Adipose tissue (tissue), 3 donors: ENCODE data around the gene CACTIN. TPM values are rescaled to one million over a fixed set of nuclear protein-coding genes. Genes with fewer than 3 reads are reported as not detected.
"Not testable (repeated sequence)": the region's sequence is repeated elsewhere in the genome, so short reads cannot be mapped to it uniquely, and the experiment has no call there.

Source experiments
- H3K27ac ChIP-seq: one replicate; pipeline ENCODE4 v1.5.1; 2013; ENCODE audit warnings: low read depth, low read length
- WGBS, 3 donors: extraction: QIAGEN DNeasy Blood & Tissue Kit; methylation state at CpG; one replicate each; pipeline ENCODE4 v1.1.7; 2013; 5-methylcytosine and 5-hydroxymethylcytosine counted together
- polyA plus RNA-seq, 3 donors: library from polyadenylated mRNA; stranded (reverse); fragments of 200-250 nt; gene quantifications; one replicate each; pipeline ENCODE4 v1.2.3, GENCODE V29; 2013
- donor health status: healthy with polysubstance abuse.
- donor health status: Bipolar disorder and iron deficiency.
- donor health status: healthy.

The CACTIN gene
- polyA plus RNA-seq, 3 donors = 11.6 to 16.5 (median 12.1) TPM

DNA sequence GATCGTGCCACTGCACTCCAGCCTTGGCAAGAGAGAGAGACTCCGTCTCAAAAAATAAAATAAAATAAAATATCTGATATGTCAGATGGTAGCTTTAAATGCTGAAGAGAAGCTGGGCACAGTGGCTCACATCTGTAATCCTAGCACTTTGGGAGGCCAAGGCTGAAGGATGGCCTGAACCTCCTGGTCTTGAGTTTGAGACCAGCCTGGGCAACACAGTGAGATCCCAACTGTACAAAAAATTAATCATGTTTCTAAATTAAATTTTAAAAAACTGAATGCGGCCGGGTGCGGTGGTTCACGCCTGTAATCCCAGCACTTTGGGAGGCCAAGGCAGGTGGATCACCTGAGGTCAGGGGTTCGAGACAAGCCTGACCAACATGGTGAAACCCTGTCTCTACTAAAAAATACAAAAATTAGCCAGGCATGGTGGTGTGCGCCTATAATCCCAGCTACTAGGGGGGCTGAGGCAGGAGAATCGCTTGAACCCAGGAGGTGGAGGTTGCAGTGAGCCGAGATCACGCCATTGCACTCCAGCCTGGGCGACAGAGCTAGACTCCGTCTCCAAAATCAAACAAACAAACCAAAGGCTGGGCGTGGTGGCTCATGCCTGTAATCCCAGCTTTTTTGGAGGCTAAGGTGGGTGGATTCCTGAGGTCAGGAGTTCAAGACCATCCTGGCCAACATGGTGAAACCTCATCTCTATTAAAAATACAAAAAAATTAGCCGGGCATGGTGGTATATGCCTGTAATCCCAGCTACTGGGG is 42.4 kb downstream of the CACTIN start:
- H3K27ac ChIP-seq = not testable (repeated sequence)
- 84 to 90% (median 87%) methylated on average over 15 of the region's 15 CpGs for WGBS, 3 donors

DNA sequence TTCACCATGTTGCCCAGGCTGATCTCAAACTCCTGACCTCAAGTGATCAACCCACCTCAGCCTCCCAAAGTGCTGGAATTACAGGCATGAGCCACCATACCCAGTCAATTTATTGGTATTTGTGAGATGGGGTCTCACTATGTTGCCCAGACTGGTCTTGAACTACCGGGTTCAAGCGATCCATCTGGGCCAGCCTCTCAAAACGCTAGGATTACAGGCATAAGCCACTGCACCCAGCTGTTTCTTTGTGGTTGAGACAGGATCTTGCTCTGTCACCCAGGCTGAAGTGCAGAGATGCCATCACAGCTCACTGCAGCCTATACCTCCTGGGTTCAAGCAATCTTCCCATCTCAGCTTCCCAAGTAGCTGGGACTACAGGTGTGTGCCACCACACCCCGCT is 44.8 kb downstream of the CACTIN start:
- whole genome bisulfite sequencing, 3 donors = 78 to 87% (median 86%) methylated on average over 4 of the region's 4 CpGs
- not testable (repeated sequence) for H3K27ac ChIP-seq

DNA sequence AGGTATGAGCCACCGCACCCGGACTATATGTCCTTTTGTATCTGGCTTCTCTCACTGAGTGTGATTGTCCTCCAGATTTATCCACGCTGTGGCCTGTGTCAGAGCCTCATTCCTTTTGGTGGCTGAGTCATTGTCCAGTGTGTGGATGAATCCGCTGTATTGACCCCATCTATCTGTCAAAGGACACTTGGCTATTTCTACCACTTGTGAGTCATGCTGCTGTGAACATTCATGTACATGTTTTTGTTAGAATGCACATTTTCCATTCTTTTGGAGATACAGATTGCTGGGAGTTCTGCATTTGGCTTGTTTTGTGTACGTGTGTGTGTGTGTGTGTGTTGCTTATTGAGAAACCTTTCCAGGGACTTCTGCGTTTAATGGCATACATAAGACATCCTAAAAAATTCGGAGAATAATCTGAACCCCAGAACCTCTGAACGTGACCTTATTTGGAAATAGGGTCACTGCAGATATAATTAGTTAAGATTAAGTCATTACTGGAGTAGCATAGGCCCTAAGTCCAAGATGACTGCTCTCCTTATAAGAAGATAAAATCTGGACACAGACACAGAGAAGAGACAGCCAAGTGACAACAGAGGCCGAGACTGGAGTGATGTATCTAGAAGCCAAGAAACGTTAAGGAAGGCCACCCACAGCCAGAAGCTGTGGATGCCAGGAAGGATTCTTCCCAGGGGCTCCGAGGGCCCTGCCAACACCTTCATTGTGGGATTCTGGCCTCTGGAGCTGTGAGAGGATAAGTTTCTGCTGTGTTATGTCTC is 46.2 kb downstream of the CACTIN start:
- H3K27ac ChIP-seq = no peak overlapping the region
- WGBS, 3 donors = 53 to 69% (median 54%) methylated on average over 11 of the region's 11 CpGs

DNA sequence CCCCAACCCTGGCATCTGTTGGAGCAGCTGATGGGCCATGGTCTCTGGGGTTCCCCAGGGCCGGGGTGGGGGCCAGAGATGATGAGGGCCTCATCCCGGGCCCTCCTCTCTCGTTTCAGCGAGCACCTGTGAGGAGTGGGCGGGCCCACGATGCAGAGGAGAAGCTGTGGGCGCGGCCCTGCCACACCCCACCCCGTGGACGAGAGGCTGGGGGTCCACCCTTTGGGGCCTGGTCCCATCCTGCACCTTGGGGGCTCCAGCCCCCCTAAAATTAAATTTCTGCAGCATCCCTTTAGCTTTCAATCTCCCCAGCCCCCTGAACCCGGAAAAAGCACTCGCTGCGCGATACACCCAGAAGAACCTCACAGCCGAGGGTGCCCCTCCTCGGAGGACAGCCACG is 48.2 kb downstream of the CACTIN start:
- 81 to 88% (median 85%) methylated on average over 14 to 17 of the region's 17 CpGs for WGBS, 3 donors

DNA sequence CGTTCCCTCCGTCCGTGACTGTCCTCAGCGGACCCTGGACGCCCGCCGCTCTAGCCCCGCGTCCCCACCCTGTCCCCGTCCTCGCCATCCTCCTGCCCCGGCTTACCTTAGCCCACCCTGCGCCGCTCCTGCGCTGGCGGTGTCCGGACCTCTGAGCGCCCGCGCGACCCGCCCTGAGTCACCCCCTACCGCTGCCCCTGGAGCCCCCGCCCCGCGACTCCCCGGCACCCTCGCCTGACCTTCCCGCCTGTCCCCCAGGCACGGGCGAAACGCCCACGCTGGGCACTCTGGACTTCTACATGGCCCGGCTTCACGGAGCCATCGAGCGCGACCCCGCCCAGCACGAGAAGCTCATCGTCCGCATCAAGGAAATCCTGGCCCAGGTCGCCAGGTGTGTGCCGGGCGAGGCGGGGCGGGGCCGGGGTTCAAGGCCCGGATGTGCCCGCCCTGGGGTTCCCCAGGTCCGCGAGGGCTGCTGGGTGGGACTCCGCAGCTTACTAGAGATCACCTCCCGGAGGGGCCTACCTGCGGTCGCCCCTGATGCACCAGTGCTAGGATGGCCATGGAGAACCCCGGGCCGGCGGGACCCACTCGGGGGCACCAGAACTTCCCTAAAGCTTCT is 48.8 kb downstream of the CACTIN start:
- WGBS, 3 donors = 86 to 93% (median 89%) methylated on average over 55 to 60 of the region's 60 CpGs
- H3K27ac ChIP-seq = no peak overlapping the region

More for the DNA sequence above, 48.2 kb downstream of the CACTIN start:
- no peak overlapping the region for H3K27ac ChIP-seq

GRCh38 chr19:3576696-3577443 is 49.7 kb downstream of the CACTIN start:
- H3K27ac ChIP-seq = no peak overlapping the region
- WGBS, 3 donors = 48 to 57% (median 49%) methylated on average over 37 to 71 of the region's 78 CpGs

DNA sequence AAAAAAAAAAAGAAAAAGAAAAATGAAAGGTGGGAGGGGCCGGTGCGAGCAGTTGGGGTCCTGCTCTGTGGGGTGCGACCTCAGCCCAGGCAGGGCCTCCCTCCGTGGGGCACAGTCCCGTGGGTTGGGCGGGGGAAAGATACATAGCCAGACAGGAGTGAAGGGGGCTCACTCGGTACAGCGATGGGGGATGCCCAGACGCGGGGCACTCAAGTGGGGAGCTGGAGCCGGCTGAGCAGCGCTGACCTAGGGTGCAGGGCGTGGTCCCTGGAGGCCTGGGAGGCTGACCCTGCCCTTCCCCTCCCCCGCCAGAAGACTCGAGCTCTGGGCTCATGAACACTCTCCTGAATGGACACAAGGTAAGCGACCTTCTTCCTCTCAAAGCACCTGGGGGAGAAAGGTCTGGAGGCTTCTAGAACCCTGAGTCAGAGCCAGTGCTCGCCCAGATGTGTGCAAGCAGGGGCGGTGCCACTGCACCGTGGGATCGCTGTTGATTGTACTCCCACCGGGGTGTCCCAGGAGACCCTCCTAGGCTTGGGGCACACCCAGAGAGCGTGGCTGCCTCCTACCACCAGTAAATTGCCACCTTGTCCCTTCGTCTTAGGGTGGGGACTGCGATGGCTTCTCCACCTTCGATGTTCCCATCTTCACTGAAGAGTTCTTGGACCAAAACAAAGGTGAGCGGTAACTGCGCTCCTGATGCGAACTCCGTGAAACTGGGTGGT is 50.5 kb downstream of the CACTIN start:
- H3K27ac ChIP-seq = no peak overlapping the region
- 81 to 90% (median 87%) methylated on average over 29 of the region's 29 CpGs for WGBS, 3 donors

- no peak overlapping the region for H3K27ac ChIP-seq
- 89 to 93% (median 92%) methylated on average over 19 of the region's 19 CpGs for WGBS, 3 donors
Measured at GRCh38 chr19:3575260-3575741, 51.3 kb downstream of the CACTIN start.

- no peak overlapping the region for H3K27ac ChIP-seq
Measured at GRCh38 chr19:3573858-3574637, 52.5 kb downstream of the CACTIN start.

GRCh38 chr19:3573162-3573857 is 53.3 kb downstream of the CACTIN start:
- WGBS, 3 donors = 0 to 1% (median 1%) methylated on average over 40 to 60 of the region's 60 CpGs
- H3K27ac ChIP-seq = no peak overlapping the region

More at GRCh38 chr19:3573858-3574637, 52.5 kb downstream of the CACTIN start:
- WGBS, 3 donors = 60 to 72% (median 65%) methylated on average over 48 to 55 of the region's 55 CpGs

GRCh38 chr19:3572855-3573161 is 53.8 kb downstream of the CACTIN start, which contains the start of gene HMG20B:
HMG20B (plus strand) TSS chr19:3572944; CDS start chr19:3573310, 366 bp downstream.
- H3K27ac ChIP-seq = no peak within 1 kb of the TSS
- WGBS, 3 donors = 0 to 2% (median 0%) methylated on average over 23 to 30 of the region's 30 CpGs

DNA sequence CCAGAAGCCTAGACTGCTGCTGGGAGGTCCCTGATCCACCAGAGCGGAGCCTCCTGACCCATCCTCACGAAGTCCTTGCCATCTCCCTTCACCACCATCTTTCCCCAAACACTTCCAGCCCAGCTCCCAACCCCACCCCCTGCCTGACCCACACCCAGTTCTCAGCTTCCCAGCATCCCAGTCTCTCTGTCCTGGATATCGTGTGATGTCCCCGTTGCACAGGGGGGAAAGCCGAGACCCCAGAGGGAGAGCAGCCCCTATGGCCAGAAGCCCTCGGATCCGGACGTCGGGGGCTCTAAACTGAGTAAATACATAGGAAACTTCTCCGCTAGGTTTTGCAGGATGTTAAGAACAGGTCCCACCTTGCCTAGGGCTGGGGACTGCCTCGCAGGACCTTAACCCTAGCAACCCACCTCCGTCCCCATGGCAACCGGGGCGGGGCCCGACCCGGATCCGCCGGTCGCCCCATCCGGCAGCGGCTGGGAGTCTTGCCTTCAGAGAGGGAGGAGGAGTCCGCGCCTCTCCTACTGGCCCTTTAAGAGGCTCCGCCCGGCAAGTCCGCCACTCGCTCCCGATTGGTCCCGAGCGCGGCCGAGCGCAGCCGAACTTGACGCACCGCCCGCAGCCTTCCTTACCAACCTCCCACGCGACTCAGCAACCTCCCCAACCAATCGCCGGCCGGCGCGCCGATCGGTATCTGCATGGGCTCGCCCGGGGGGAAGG is 54.3 kb downstream of the CACTIN start:
- 1 to 3% (median 3%) methylated on average over 38 to 48 of the region's 48 CpGs for whole genome bisulfite sequencing, 3 donors
- no peak overlapping the region for H3K27ac ChIP-seq

GRCh38 chr19:3570606-3571011 is 56.0 kb downstream of the CACTIN start:
- WGBS, 3 donors = 67 to 83% (median 77%) methylated on average over 7 of the region's 7 CpGs
- H3K27ac ChIP-seq = no peak overlapping the region

- WGBS, 3 donors = 73 to 90% (median 88%) methylated on average over 11 of the region's 11 CpGs
Measured at GRCh38 chr19:3570042-3570441, 56.5 kb downstream of the CACTIN start.

DNA sequence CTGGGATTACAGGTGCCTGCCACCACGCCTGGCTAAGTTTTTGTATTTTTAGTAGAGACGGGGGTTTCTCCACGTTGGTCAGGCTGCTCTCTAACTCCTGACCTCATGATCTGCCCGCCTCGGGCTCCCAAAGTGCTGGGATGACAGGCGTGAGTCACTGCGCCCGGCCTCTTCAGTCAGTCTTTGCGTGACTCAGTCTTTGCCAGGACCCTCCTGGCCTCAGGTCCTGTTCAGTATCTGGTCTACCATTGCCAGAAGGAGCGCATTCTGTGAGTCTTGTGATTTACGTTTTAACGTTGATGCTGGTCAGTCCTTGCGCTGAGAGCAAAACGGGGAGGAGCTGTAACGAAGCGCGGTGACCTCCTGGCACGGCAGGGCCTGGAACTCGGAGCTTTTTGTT is 61.5 kb downstream of the CACTIN start:
- H3K27ac ChIP-seq = no peak overlapping the region
- WGBS, 3 donors = 87 to 92% (median 88%) methylated on average over 19 of the region's 19 CpGs

More at GRCh38 chr19:3570042-3570441, 56.5 kb downstream of the CACTIN start:
- H3K27ac ChIP-seq = not testable (repeated sequence)
